GM18867 (cell line): ENCODE measurements around the gene CDC123.
"Not testable (repeated sequence)": the region's sequence is repeated elsewhere in the genome, so short reads cannot be mapped to it uniquely, and the experiment has no call there.

Experiments used
- ATAC-seq: cut with Tn5 transposase; IDR thresholded peaks from one replicate; pipeline ENCODE4 v1.9.1; 2021; ENCODE audit warnings: mild to moderate bottlenecking, moderate library complexity; ENCODE audit not compliant: unreplicated experiment

The CDC123 gene

DNA sequence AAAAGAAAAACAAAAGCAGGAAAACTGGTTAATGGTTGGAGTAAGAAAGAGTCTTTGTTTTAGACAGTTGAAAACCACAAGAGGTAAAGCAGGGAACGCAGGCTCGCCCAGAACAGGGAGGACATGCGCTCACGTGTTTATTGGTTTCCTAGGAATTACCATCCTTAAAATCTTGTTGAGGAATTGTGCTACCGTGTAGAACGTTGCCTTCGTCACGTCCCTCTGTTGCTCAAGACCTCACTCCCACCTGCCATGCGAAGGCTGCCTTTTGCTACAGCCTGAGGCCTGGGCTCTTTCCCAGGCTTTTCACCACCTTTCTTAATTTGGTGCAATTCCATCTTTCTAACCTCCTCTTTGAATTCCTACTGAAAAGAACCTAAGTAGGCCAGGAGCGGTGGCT lies 91.8 kb downstream of the CDC123 start:
- no peak for ATAC-seq

- not testable (repeated sequence) for ATAC-seq
These were observed 101.8 kb downstream of the CDC123 start for GRCh38 chr10:12297784-12298183.

GRCh38 chr10:12299222-12299965 lies 103.4 kb downstream of the CDC123 start:
- no peak for ATAC-seq
